Measurements from ENCODE around the gene ALKBH3.

Gene ALKBH3

GRCh38 chr11:43880640-43881159 is at the start of gene ALKBH3:
Gene ALKBH3 (plus strand): TSS chr11:43880831. CDS start chr11:43882653, 1,822 bp downstream.
- DNase-seq (ENCODE audit: low read depth) = peak; percentile 85

- peak; percentile 13 for DNase-seq (ENCODE audit: low read depth)
Measured at GRCh38 chr11:43830928-43831440, 49.6 kb upstream of the ALKBH3 start.

- no peak for DNase-seq (ENCODE audit: low read depth)
Measured at GRCh38 chr11:43832536-43832935, 48.1 kb upstream of the ALKBH3 start.

- DNase-seq (ENCODE audit: low read depth) = no peak
Measured at GRCh38 chr11:43833657-43834073, 47.0 kb upstream of the ALKBH3 start.

GRCh38 chr11:43834286-43834685 is 46.3 kb upstream of the ALKBH3 start:
- DNase-seq (ENCODE audit: low read depth) = no peak

- no peak for DNase-seq (ENCODE audit: low read depth)
Measured at GRCh38 chr11:43835104-43835503, 45.5 kb upstream of the ALKBH3 start.

GRCh38 chr11:43837879-43838278 is 42.8 kb upstream of the ALKBH3 start:
- DNase-seq (ENCODE audit: low read depth) = no peak

GRCh38 chr11:43842021-43842420 is 38.6 kb upstream of the ALKBH3 start:
- no peak for DNase-seq (ENCODE audit: low read depth)

GRCh38 chr11:43845816-43846215 is 34.8 kb upstream of the ALKBH3 start:
- DNase-seq (ENCODE audit: low read depth) = no peak

- DNase-seq (ENCODE audit: low read depth) = peak; percentile 38
Measured at GRCh38 chr11:43852057-43852636, 28.5 kb upstream of the ALKBH3 start.

GRCh38 chr11:43853781-43854180 is 26.9 kb upstream of the ALKBH3 start:
- no peak for DNase-seq (ENCODE audit: low read depth)

- no peak for DNase-seq (ENCODE audit: low read depth)
Measured at GRCh38 chr11:43856993-43857392, 23.6 kb upstream of the ALKBH3 start.

- no peak for DNase-seq (ENCODE audit: low read depth)
Measured at GRCh38 chr11:43861141-43861540, 19.5 kb upstream of the ALKBH3 start.

GRCh38 chr11:43866520-43866919 is 14.1 kb upstream of the ALKBH3 start:
- no peak for DNase-seq (ENCODE audit: low read depth)

GRCh38 chr11:43866969-43867368 is 13.7 kb upstream of the ALKBH3 start:
- DNase-seq (ENCODE audit: low read depth) = no peak

- DNase-seq (ENCODE audit: low read depth) = no peak
Measured at GRCh38 chr11:43868852-43869567, 11.6 kb upstream of the ALKBH3 start.

GRCh38 chr11:43871051-43871450 is 9.6 kb upstream of the ALKBH3 start:
- no peak for DNase-seq (ENCODE audit: low read depth)

GRCh38 chr11:43872995-43873394 is 7.6 kb upstream of the ALKBH3 start:
- DNase-seq (ENCODE audit: low read depth) = no peak

- no peak for DNase-seq (ENCODE audit: low read depth)
Measured at GRCh38 chr11:43874078-43874477, 6.6 kb upstream of the ALKBH3 start.

- no peak for DNase-seq (ENCODE audit: low read depth)
Measured at GRCh38 chr11:43874738-43875137, 5.9 kb upstream of the ALKBH3 start.

GRCh38 chr11:43879789-43880639 is 617 bp upstream of the ALKBH3 start:
- no peak for DNase-seq (ENCODE audit: low read depth)

- DNase-seq (ENCODE audit: low read depth) = no peak
Measured at GRCh38 chr11:43892851-43893250, 12.2 kb downstream of the ALKBH3 start.
